Measurements from ENCODE around the gene SLC25A1. TPM values are rescaled to one million over a fixed set of nuclear protein-coding genes. Genes with fewer than 3 reads are reported as not detected.
A peak's percentile ranks its signal among the peaks of the same experiment; 100 is the strongest.

Gene SLC25A1
- total and polyA plus RNA-seq, 2 of the 8 experiments (the other 6 are each of a cell fraction or from before 2014, with no cell fraction given) = 110 to 148 TPM

DNA sequence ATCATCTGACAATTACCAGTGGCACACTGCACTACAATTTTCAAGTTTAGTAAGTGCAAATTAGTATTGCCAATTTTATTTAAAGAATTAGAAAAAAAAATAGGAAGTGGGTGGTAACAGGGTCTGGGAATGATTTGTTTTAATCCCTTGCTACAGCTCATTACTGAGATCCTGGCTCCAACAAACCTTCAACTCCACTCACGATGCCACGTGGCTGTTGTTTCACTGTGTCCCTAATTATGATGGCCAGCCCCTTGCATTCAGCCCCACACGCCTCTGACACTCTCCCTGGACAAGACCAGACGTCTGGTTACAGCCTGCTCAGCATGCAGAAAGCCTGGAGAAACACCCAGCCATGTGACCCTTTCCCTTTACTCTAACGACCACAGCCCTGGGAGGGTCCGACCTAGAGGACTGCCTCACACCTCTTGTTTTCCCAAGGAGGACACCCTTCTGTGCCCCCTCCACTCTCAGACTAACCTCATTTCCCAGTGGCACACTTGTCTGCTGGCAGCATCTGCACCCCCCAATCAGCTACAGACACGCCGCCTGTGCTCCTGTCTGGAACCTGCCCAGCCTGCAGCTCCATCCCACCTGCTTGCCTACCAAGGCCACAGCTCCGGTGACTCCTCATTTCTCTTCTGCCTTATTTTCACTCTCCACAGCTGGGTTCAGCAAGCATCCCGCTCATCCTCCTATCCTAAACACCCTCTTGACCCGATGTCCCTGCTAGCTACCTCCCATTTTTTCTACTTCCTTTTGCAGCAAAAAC is 18.5 kb upstream of the SLC25A1 start:
- Histone ChIP-seq H4K5ac (ENCODE audit: insufficient read length, low read depth, low read length) (no peak overlapping the region), H2AK5ac (ENCODE audit: low read depth, low read length) (no peak overlapping the region), H3K27ac (ENCODE audit: low read depth, low read length) (no peak overlapping the region), H3K23me2 (ENCODE audit: low read depth, low read length) (no peaks in the 10 kb centered on the region), H3K9me3 (ENCODE audit: insufficient read depth in 2 of 2, low read depth in 1 of 2, low read length in 1 of 2) (no peaks in the 10 kb centered on the region), H3K36me3 (ENCODE audit: control insufficient read depth in 2 of 4, insufficient read depth in 4 of 4, low read length in 3 of 4) (peaks cover 0 to 21% (median 3%) of the 10 kb centered on the region in 4 experiments; a peak in 4 of 8 replicates), H3K79me1 (ENCODE audit: low read depth, low read length) (no peaks in the 10 kb centered on the region), H3K27me3 (replicated peaks in 1 of 4; ENCODE audit: control insufficient read depth in 3 of 4, extremely low read depth in 1 of 4, insufficient read depth in 3 of 4, low read length in 3 of 4) (no peaks in the 10 kb centered on the region), H3K14ac (ENCODE audit: insufficient read length) (no peak overlapping the region), H3K23ac (ENCODE audit: insufficient read length) (no peak overlapping the region), H3K56ac (replicated peaks; ENCODE audit: insufficient read length, low read depth, low read length) (no peak overlapping the region), H4K20me1 (replicated peaks in 1 of 2; ENCODE audit: control insufficient read depth in 1 of 2, insufficient read depth in 2 of 2, low read length in 2 of 2) (no peaks in the 10 kb centered on the region), H3K79me2 (ENCODE audit: control insufficient read depth in 1 of 2, insufficient read depth in 2 of 2, low read length in 2 of 2) (no peaks in the 10 kb centered on the region), H3K4me1 (replicated peaks in 1 of 4; ENCODE audit: control insufficient read depth in 3 of 4, insufficient read depth in 4 of 4, low read length in 3 of 4) (peaks cover 0 to 3% (median 0%) of the 10 kb centered on the region in 4 experiments; a peak in 1 of 7 replicates), H3K4me3 (ENCODE audit: extremely low read depth in 1 of 4, insufficient read depth in 2 of 4, low read depth in 3 of 4, low read length in 4 of 4) (no peak overlapping the region), H2AFZ (ENCODE audit: low read length) (no peak overlapping the region), H4K91ac (replicated peaks; ENCODE audit: insufficient read length, low read length) (no peak overlapping the region), H4K8ac (ENCODE audit: extremely low read depth, insufficient read depth, low read length) (no peak overlapping the region), H3K18ac (ENCODE audit: extremely low read depth, low read length) (no peak overlapping the region), H3K4me2 (ENCODE audit: insufficient read depth in 1 of 2, low read depth in 2 of 2, low read length in 2 of 2) (no peak overlapping the region), H2BK15ac (ENCODE audit: low read length) (no peak overlapping the region), H2BK120ac (replicated peaks; ENCODE audit: low read depth, low read length) (no peak overlapping the region), H2BK5ac (ENCODE audit: low read depth, low read length) (peak overlapping the region; percentile 52), H3K9ac (replicated peaks in 1 of 4; ENCODE audit: extremely low read depth in 1 of 4, low read depth in 3 of 4, low read length in 3 of 4) (no peak overlapping the region), H2BK20ac (ENCODE audit: low read length) (no peak overlapping the region), H2BK12ac (ENCODE audit: low read depth, low read length) (no peak overlapping the region), H3K4ac (replicated peaks; ENCODE audit: insufficient read length, low read depth, low read length) (no peak overlapping the region)
- DNase-seq (ENCODE audit: low read depth in 1 of 2, low spot score in 2 of 2) (no peak), FAIRE-seq (no peak)
- POLR2A ChIA-PET (ENCODE audit: partially characterized antibody) = interaction anchor here (1.2 to 1.5 kb wide), 2 partner anchors 18 to 75 kb away, joined by 3 to 4 read pairs; partner anchors contain the start of genes DGCR2 and SLC25A1
- CTCF ChIA-PET (ENCODE audit: partially characterized antibody) = interaction anchor here (0.6 to 1.5 kb wide), 6 partner anchors 9 to 20 kb away, joined by 3 to 5 read pairs (median 3); partner anchors contain the start of gene SLC25A1
- WGBS, 2 experiments (ENCODE audit: extremely low coverage in 1 of 2, insufficient coverage in 1 of 2, insufficient read length in 1 of 2, insufficient replicate concordance in 2 of 2, low coverage in 1 of 2, low lambda C conversion rate in 2 of 2, missing lambda C conversion rate in 1 of 2) = 86% methylated on average over 11 of the region's 11 CpGs; no CpG with 5 or more reads in 1 of the 2 experiments
- TF ChIP-seq RNF2 (IDR thresholded peaks at IDR 0.05; ENCODE audit: borderline replicate concordance, low read depth, low read length, missing control alignments, poor library complexity, severe bottlenecking) (no peak), YY1 (IDR thresholded peaks at IDR 0.05; ENCODE audit: low read depth, low read length) (no peak), POLR2AphosphoS5 (IDR thresholded peaks at IDR 0.05; ENCODE audit: low read depth, low read length) (no peak), EGR1 (IDR thresholded peaks at IDR 0.05; ENCODE audit: borderline replicate concordance, low read depth, low read length) (no peak), BACH1 (IDR thresholded peaks at IDR 0.05; ENCODE audit: low read length) (no peak), KDM4A (IDR thresholded peaks at IDR 0.05; ENCODE audit: low read depth, low read length, severe bottlenecking) (no peak), HDAC2 (IDR thresholded peaks at IDR 0.05; ENCODE audit: borderline replicate concordance in 1 of 2, low read depth in 2 of 2, low read length in 2 of 2) (no peak), CTBP2 (IDR thresholded peaks at IDR 0.05; ENCODE audit: borderline replicate concordance, insufficient read depth, insufficient read length, low read length) (no peak), CBX8 (IDR thresholded peaks at IDR 0.05; ENCODE audit: borderline replicate concordance, low read depth, low read length) (no peak), MAFK (IDR thresholded peaks at IDR 0.05; ENCODE audit: low read depth, low read length) (no peak), E2F6 (IDR thresholded peaks at IDR 0.05) (no peak)

All from H1 (cell line).